ENCODE results near the gene ZNF574. TPM values are rescaled to one million over a fixed set of nuclear protein-coding genes. Genes with fewer than 3 reads are reported as not detected.

Gene ZNF574
- total and polyA plus RNA-seq, 2 donors (not counting 1 experiment from before 2014, with no cell fraction given): 5.1 to 9.9 TPM

DNA sequence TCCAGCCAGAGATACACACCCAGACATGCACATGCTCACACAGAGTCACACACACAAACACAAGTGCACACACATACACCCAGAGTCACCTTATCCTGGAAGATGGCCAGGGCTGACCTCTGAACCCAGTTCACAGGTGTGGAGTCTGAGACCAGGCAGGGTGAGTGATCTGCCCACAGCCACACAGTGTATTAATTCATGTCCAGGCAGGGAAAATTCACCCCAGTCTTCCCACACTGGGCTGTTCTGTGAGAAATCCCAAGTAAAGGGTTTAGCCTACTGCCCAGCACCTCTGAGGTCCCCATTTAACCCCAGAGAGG, 54.2 kb downstream of the ZNF574 start:
- Histone ChIP-seq H3K9me3 (ENCODE audit: control insufficient read depth, insufficient read depth, low read depth, low read length) (no peaks in the 10 kb centered on the region), H3K27me3 (ENCODE audit: control insufficient read depth, insufficient read depth, low read length) (peaks cover 4% of the 10 kb centered on the region), H3K36me3 (ENCODE audit: control insufficient read depth, insufficient read depth, low read length) (no peaks in the 10 kb centered on the region), H3K9ac (ENCODE audit: insufficient read depth, low read length) (no peak overlapping the region), H3K4me3 (replicated peaks in 1 of 4; ENCODE audit: control extremely low read depth in 1 of 4, insufficient read depth in 1 of 4, low read depth in 3 of 4, low read length in 4 of 4) (no peak overlapping the region), H4K20me1 (ENCODE audit: control insufficient read depth, extremely low read depth, insufficient read depth, low read length) (no peaks in the 10 kb centered on the region), H3K79me2 (ENCODE audit: control insufficient read depth, insufficient read depth, low read length) (no peaks in the 10 kb centered on the region), H3K4me1 (ENCODE audit: control insufficient read depth, extremely low read depth, insufficient read depth, low read length) (peaks cover 15% of the 10 kb centered on the region), H3K4me2 (ENCODE audit: extremely low read depth, insufficient read depth, low read length) (no peak overlapping the region), H2AFZ (ENCODE audit: low read length) (no peak overlapping the region), H3K27ac (ENCODE audit: insufficient read depth, low read length) (no peak overlapping the region)
- no peak for DNase-seq (ENCODE audit: low read depth in 2 of 2)
- TF ChIP-seq, protein P1, sequence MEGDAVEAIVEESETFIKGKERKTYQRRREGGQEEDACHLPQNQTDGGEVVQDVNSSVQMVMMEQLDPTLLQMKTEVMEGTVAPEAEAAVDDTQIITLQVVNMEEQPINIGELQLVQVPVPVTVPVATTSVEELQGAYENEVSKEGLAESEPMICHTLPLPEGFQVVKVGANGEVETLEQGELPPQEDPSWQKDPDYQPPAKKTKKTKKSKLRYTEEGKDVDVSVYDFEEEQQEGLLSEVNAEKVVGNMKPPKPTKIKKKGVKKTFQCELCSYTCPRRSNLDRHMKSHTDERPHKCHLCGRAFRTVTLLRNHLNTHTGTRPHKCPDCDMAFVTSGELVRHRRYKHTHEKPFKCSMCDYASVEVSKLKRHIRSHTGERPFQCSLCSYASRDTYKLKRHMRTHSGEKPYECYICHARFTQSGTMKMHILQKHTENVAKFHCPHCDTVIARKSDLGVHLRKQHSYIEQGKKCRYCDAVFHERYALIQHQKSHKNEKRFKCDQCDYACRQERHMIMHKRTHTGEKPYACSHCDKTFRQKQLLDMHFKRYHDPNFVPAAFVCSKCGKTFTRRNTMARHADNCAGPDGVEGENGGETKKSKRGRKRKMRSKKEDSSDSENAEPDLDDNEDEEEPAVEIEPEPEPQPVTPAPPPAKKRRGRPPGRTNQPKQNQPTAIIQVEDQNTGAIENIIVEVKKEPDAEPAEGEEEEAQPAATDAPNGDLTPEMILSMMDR (conservative IDR thresholded peaks at IDR 0.05 in 1 of 2, IDR thresholded peaks at IDR 0.05 in 1 of 2; ENCODE audit: low read depth in 1 of 2, low read length in 2 of 2): no peak
- TF ChIP-seq EZH2 (IDR thresholded peaks at IDR 0.05; ENCODE audit: low read length, missing control alignments): no peak

Other genes with a start within 250 kb of the ZNF574 start
- gene LYPD4, start 231.5 kb upstream of the ZNF574 start, total RNA-seq: not detected in 2 replicates
- not detected in 2 replicates for gene LYPD4, start 231.5 kb upstream of the ZNF574 start, polyA plus RNA-seq
- gene DMRTC2, start 231.1 kb upstream of the ZNF574 start, total RNA-seq: not detected in 2 replicates
- gene DMRTC2, start 231.1 kb upstream of the ZNF574 start, polyA plus RNA-seq: not detected in 2 replicates
- 1,183 and 1,320 TPM in 2 replicates for gene RPS19, start 215.9 kb upstream of the ZNF574 start, total RNA-seq
- gene RPS19, start 215.9 kb upstream of the ZNF574 start, polyA plus RNA-seq: 2,037 and 2,197 TPM in 2 replicates
- under 0.01 and 0.17 TPM in 2 replicates for gene CD79A, start 198.9 kb upstream of the ZNF574 start, total RNA-seq
- 0.07 and 0.17 TPM in 2 replicates for gene CD79A, start 198.9 kb upstream of the ZNF574 start, polyA plus RNA-seq
- gene ARHGEF1, start 193.0 kb upstream of the ZNF574 start, total RNA-seq: 21.6 TPM in 2 replicates
- 23.9 and 32.2 TPM in 2 replicates for gene ARHGEF1, start 193.0 kb upstream of the ZNF574 start, polyA plus RNA-seq
- under 0.01 TPM in 2 replicates for gene ERFL, start 147.7 kb upstream of the ZNF574 start, total RNA-seq
- 0.03 TPM in 1 of 2 replicates, not detected in the other for gene ERFL, start 147.7 kb upstream of the ZNF574 start, polyA plus RNA-seq
- 152 and 193 TPM in 2 replicates for gene RABAC1, start 116.8 kb upstream of the ZNF574 start, total RNA-seq
- gene RABAC1, start 116.8 kb upstream of the ZNF574 start, polyA plus RNA-seq: 123 and 163 TPM in 2 replicates
- under 0.01 and 0.17 TPM in 2 replicates for gene ATP1A3, start 81.9 kb upstream of the ZNF574 start, total RNA-seq
- gene ATP1A3, start 81.9 kb upstream of the ZNF574 start, polyA plus RNA-seq: 0.05 TPM in 1 of 2 replicates, not detected in the other
- 0.77 and 3.5 TPM in 2 replicates for gene GRIK5, start 6.0 kb upstream of the ZNF574 start, total RNA-seq
- 0.03 and 0.69 TPM in 2 replicates for gene GRIK5, start 6.0 kb upstream of the ZNF574 start, polyA plus RNA-seq
- under 0.01 and 0.17 TPM in 2 replicates for gene POU2F2, start 56.3 kb downstream of the ZNF574 start, total RNA-seq
- gene POU2F2, start 56.3 kb downstream of the ZNF574 start, polyA plus RNA-seq: 0.31 and 0.43 TPM in 2 replicates
- 11.3 and 17.8 TPM in 2 replicates for gene DEDD2, start 141.5 kb downstream of the ZNF574 start, total RNA-seq
- gene DEDD2, start 141.5 kb downstream of the ZNF574 start, polyA plus RNA-seq: 9.8 and 10.0 TPM in 2 replicates
- 6.7 and 7.8 TPM in 2 replicates for gene ZNF526, start 144.1 kb downstream of the ZNF574 start, total RNA-seq
- gene ZNF526, start 144.1 kb downstream of the ZNF574 start, polyA plus RNA-seq: 4.9 and 5.9 TPM in 2 replicates
- gene GSK3A, start 166.4 kb downstream of the ZNF574 start, total RNA-seq: 8.7 and 11.6 TPM in 2 replicates
- 21.7 and 30.6 TPM in 2 replicates for gene GSK3A, start 166.4 kb downstream of the ZNF574 start, polyA plus RNA-seq
- gene ERF, start 179.0 kb downstream of the ZNF574 start, total RNA-seq: 13.2 and 14.1 TPM in 2 replicates
- 35.3 and 36.3 TPM in 2 replicates for gene ERF, start 179.0 kb downstream of the ZNF574 start, polyA plus RNA-seq
- 16.7 and 23.6 TPM in 2 replicates for gene CIC, start 193.1 kb downstream of the ZNF574 start, total RNA-seq
- 8.5 and 14.5 TPM in 2 replicates for gene CIC, start 193.1 kb downstream of the ZNF574 start, polyA plus RNA-seq
- 0.17 and 0.26 TPM in 2 replicates for gene PRR19, start 226.0 kb downstream of the ZNF574 start, total RNA-seq
- gene PRR19, start 226.0 kb downstream of the ZNF574 start, polyA plus RNA-seq: 0.39 and 0.54 TPM in 2 replicates
- 25.9 and 32.1 TPM in 2 replicates for gene PAFAH1B3, start 226.5 kb downstream of the ZNF574 start, total RNA-seq
- gene PAFAH1B3, start 226.5 kb downstream of the ZNF574 start, polyA plus RNA-seq: 20.1 and 34.1 TPM in 2 replicates
- gene TMEM145, start 237.1 kb downstream of the ZNF574 start, total RNA-seq: 0.83 TPM in 1 of 2 replicates, not detected in the other
- gene TMEM145, start 237.1 kb downstream of the ZNF574 start, polyA plus RNA-seq: 0.05 and 0.20 TPM in 2 replicates
- gene MEGF8, start 249.5 kb downstream of the ZNF574 start, total RNA-seq: 27.6 and 32.1 TPM in 2 replicates
- 7.8 and 9.3 TPM in 2 replicates for gene MEGF8, start 249.5 kb downstream of the ZNF574 start, polyA plus RNA-seq

All from fibroblast of lung (primary cell).